A673 (cell line): ENCODE results near the gene NDST4. TPM values are rescaled to one million over a fixed set of nuclear protein-coding genes. Genes with fewer than 3 reads are reported as not detected.

ENCODE experiments used
- BruUV-seq: library from RNA; stranded (reverse); fragments of 400-500 nt; replicated peaks from 2 replicates; lab custom pipeline; 2021; lab: Mats Ljungman, UMichigan
- CTCF ChIA-PET: fragments of 300-600 bp; sonication (Branson Sonifier 250); formaldehyde crosslinking; loops from one replicate; lab custom pipeline; 2022; ENCODE audit warnings: antibody characterized with exemption; lab: Charles Lee
- POLR2A ChIA-PET: fragments of 300-600 bp; sonication (Branson Sonifier 250); formaldehyde crosslinking; loops from one replicate; lab custom pipeline; 2022; ENCODE audit warnings: antibody characterized with exemption; ENCODE audit not compliant: low non-redundant PET; lab: Charles Lee
- DNase-seq: peaks from one replicate; pipeline ENCODE4 v3.0.0-alpha.2; 2015; ENCODE audit warnings: low spot score
- H3K27ac ChIP-seq: fragments of 200-600 bp; sonication (generic); 2 replicates; pipeline ENCODE4 v1.5.1; 2016; ENCODE audit warnings: mixed run types, low read depth, mild to moderate bottlenecking, mixed read lengths, antibody characterized with exemption, low read length; ENCODE audit not compliant: poor library complexity, severe bottlenecking
- H3K27me3 ChIP-seq: fragments of 200-600 bp; sonication (generic); replicated peaks from 2 replicates; pipeline ENCODE4 v1.6.1; 2017; ENCODE audit warnings: mixed run types, low read depth, mild to moderate bottlenecking, mixed read lengths, antibody characterized with exemption, low read length; ENCODE audit not compliant: insufficient read depth, poor library complexity
- H3K36me3 ChIP-seq: fragments of 200-600 bp; sonication (generic); 2 replicates; pipeline ENCODE4 v1.6.1; 2016; ENCODE audit warnings: mixed run types, mild to moderate bottlenecking, mixed read lengths, antibody characterized with exemption, low read length; ENCODE audit not compliant: insufficient read depth, poor library complexity, severe bottlenecking
- H3K4me1 ChIP-seq: fragments of 200-600 bp; sonication (generic); 2 replicates; pipeline ENCODE4 v1.6.1; 2017; ENCODE audit warnings: mixed run types, mild to moderate bottlenecking, mixed read lengths, antibody characterized with exemption, low read length; ENCODE audit not compliant: insufficient read depth, poor library complexity, severe bottlenecking
- H3K4me3 ChIP-seq: fragments of 200-600 bp; sonication (generic); 2 replicates; pipeline ENCODE4 v1.5.1; 2016; ENCODE audit warnings: low read depth, mixed run types, mild to moderate bottlenecking, mixed read lengths, low read length; ENCODE audit not compliant: poor library complexity, severe bottlenecking
- H3K9me3 ChIP-seq: fragments of 200-600 bp; sonication (generic); 2 replicates; pipeline ENCODE4 v1.6.1; 2016; ENCODE audit warnings: mixed run types, low read depth, mild to moderate bottlenecking, mixed read lengths, antibody characterized with exemption, low read length; ENCODE audit not compliant: poor library complexity, severe bottlenecking
- EZH2 ChIP-seq: fragments of 200-600 bp; sonication (generic); IDR thresholded peaks from 2 replicates; pipeline ENCODE4 v1.6.1; 2017; ENCODE audit warnings: borderline replicate concordance, low read depth, mild to moderate bottlenecking, mixed read lengths, antibody characterized with exemption, low read length; ENCODE audit not compliant: poor library complexity, severe bottlenecking
- intact Hi-C: fragments of 100-400 bp; cut with micrococcal nuclease; formaldehyde crosslinking; loops from one replicate; pipeline ENCODE4 v1.10.0; 2022; ENCODE audit not compliant: unreplicated experiment
- total RNA-seq: library from RNA; stranded (reverse); gene quantifications from 2 replicates; pipeline ENCODE4 v1.2.3, GENCODE V29; 2021
- TF ChIP-seq, protein P1 (sequence below): fragments of 300-800, 200-600 bp; sonication (generic); conservative IDR thresholded peaks from 2 replicates; pipeline ENCODE4 v1.5.1; 2017; ENCODE audit warnings: low read depth, mild to moderate bottlenecking, antibody characterized with exemption, low read length, moderate library complexity, mixed read lengths

The NDST4 gene
- total RNA-seq, 1 experiment from 2014 or later: 32.8 TPM

DNA sequence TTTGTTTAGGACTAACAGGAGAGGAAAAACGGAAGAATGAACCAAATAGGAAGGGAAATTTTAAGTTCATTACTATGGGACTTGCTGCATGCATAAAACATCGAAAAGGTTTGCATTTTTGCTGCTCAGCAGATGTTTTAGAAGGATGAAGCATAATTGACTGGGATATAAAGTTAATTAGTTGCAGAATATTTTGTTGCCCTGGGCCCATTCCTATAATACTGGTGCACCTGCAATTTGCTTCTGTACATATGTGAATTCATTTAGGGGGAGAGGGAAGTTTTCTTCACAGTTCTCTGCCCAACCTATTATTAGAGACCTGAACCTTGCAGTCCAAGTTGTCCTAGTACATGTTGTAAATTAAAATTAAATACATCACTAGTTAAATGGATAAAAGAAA lies 282.8 kb downstream of the NDST4 start:
- H3K4me3 ChIP-seq: no peak overlapping the region
- ChIA-PET POLR2A (no interaction called here), CTCF (no interaction called here)
- no peaks in the 10 kb centered on the region for H3K27me3 ChIP-seq
- peaks cover 2% of the 10 kb centered on the region for H3K36me3 ChIP-seq
- no peaks in the 10 kb centered on the region for H3K9me3 ChIP-seq
- DNase-seq: no peak
- H3K27ac ChIP-seq: no peak overlapping the region
- intact Hi-C loops: no loop called here
- H3K4me1 ChIP-seq: peaks cover 8% of the 10 kb centered on the region
- no peak for TF ChIP-seq EZH2
- TF ChIP-seq, protein P1, sequence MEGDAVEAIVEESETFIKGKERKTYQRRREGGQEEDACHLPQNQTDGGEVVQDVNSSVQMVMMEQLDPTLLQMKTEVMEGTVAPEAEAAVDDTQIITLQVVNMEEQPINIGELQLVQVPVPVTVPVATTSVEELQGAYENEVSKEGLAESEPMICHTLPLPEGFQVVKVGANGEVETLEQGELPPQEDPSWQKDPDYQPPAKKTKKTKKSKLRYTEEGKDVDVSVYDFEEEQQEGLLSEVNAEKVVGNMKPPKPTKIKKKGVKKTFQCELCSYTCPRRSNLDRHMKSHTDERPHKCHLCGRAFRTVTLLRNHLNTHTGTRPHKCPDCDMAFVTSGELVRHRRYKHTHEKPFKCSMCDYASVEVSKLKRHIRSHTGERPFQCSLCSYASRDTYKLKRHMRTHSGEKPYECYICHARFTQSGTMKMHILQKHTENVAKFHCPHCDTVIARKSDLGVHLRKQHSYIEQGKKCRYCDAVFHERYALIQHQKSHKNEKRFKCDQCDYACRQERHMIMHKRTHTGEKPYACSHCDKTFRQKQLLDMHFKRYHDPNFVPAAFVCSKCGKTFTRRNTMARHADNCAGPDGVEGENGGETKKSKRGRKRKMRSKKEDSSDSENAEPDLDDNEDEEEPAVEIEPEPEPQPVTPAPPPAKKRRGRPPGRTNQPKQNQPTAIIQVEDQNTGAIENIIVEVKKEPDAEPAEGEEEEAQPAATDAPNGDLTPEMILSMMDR: no peak
- no TSS peak for BruUV-seq

- Histone ChIP-seq H3K27me3 (no peaks in the 10 kb centered on the region), H3K36me3 (peaks cover 3% of the 10 kb centered on the region), H3K27ac (no peak overlapping the region), H3K9me3 (no peaks in the 10 kb centered on the region), H3K4me1 (peaks cover 8% of the 10 kb centered on the region), H3K4me3 (no peak overlapping the region)
- no peak for TF ChIP-seq EZH2
- TF ChIP-seq, protein P1: no peak
- ChIA-PET CTCF (no interaction called here), POLR2A (no interaction called here)
- no peak for DNase-seq
- intact Hi-C loops: no loop called here
- BruUV-seq: no TSS peak
Measured at GRCh38 chr4:114827651-114828050, 285.8 kb downstream of the NDST4 start.

- H3K4me3 ChIP-seq: no peak overlapping the region
- H3K27ac ChIP-seq: no peak overlapping the region
- H3K36me3 ChIP-seq: no peaks in the 10 kb centered on the region
- H3K4me1 ChIP-seq: no peaks in the 10 kb centered on the region
- DNase-seq: no peak
- intact Hi-C loops: no loop called here
- POLR2A ChIA-PET: no interaction called here
- TF ChIP-seq, protein P1: no peak
- TF ChIP-seq EZH2: no peak
- no peaks in the 10 kb centered on the region for H3K27me3 ChIP-seq
- no peaks in the 10 kb centered on the region for H3K9me3 ChIP-seq
- BruUV-seq: no TSS peak
- CTCF ChIA-PET: no interaction called here
Measured at GRCh38 chr4:114815760-114816159, 297.7 kb downstream of the NDST4 start.
